ENCODE data around the gene USP35.
"Not testable (repeated sequence)": the region's sequence is repeated elsewhere in the genome, so short reads cannot be mapped to it uniquely, and the experiment has no call there.

DNA sequence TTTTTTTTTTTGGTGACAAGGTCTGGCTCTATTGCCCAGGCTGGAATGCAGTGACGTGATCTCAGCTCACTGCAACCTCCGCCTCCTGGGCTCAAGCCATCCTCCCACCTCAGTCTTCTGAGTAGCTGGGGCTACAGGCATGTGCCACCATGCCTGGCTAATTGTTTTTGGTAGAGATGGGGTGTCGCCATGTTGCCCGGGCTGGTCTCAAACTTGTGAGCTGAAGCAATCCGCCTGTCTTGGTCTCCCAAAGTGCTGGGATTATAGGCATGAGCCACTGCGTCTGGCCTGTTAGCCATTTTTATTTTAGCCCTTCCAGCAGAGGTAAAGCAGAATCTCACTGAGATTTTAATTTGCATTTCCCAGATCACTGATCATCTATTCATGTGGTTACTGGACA lies 44.3 kb downstream of the USP35 start:
- TF ChIP-seq CTCF (IDR thresholded peaks at IDR 0.05 in 2 of 3, conservative IDR thresholded peaks at IDR 0.05 in 1 of 3; ENCODE audit: borderline replicate concordance in 1 of 3, insufficient read depth in 1 of 3, low read depth in 2 of 3, low read length in 2 of 3); ZNF274 (IDR thresholded peaks at IDR 0.05; ENCODE audit: low read depth, low read length); TCF7L2 (IDR thresholded peaks at IDR 0.05; ENCODE audit: borderline replicate concordance, extremely low read depth, insufficient read depth, insufficient read length); ZFX (IDR thresholded peaks at IDR 0.05): not testable (repeated sequence)
